Gastrocnemius medialis (tissue), 4 donors: ENCODE data around the gene ARHGAP22. TPM values are rescaled to one million over a fixed set of nuclear protein-coding genes. Genes with fewer than 3 reads are reported as not detected.

Experiments used
- ATAC-seq, 2 donors: fragments of 150-250 bp; one replicate each; pipeline ENCODE4 v1.9.1; 2016
- DNase-seq, 2 donors: peaks; one replicate each; pipeline ENCODE4 v3.0.0-alpha.2; 2019
- H3K27ac ChIP-seq, 4 donors: fragments of 200-600 bp; sonication (generic); 1 replicate in 1 of 4; 2 replicates in 3 of 4; pipeline ENCODE4 v1.5.1; 2016 to 2018; ENCODE audit warnings: mild to moderate bottlenecking in 2 of 4, moderate library complexity in 1 of 4
- H3K27me3 ChIP-seq, 3 donors: fragments of 200-600 bp; sonication (generic) in 2 of 3; 1 replicate in 1 of 3; 2 replicates in 2 of 3; pipeline versions ENCODE4 v1.5.1 to v1.6.0; 2016 to 2019; ENCODE audit warnings: mild to moderate bottlenecking in 1 of 3, moderate library complexity in 1 of 3
- H3K36me3 ChIP-seq, 2 donors: fragments of 200-600 bp; sonication (generic) in 1 of 2; one replicate each; pipeline ENCODE4 v1.5.1; 2017 to 2018
- H3K4me1 ChIP-seq, 2 donors: fragments of 200-600 bp; sonication (generic) in 1 of 2; one replicate each; pipeline ENCODE4 v1.5.1; 2016 to 2017; ENCODE audit warnings: mild to moderate bottlenecking in 2 of 2
- H3K4me3 ChIP-seq, 4 donors: fragments of 200-600 bp; sonication (generic) in 3 of 4; 1 replicate in 1 of 4; 2 replicates in 3 of 4; pipeline ENCODE4 v1.5.1; 2016 to 2019; ENCODE audit warnings: mild to moderate bottlenecking in 2 of 4
- H3K9me3 ChIP-seq, 3 donors: fragments of 200-600 bp; sonication (generic) in 2 of 3; 1 replicate in 1 of 3; 2 replicates in 2 of 3; pipeline ENCODE4 v1.5.1; 2016 to 2019
- POLR2A ChIP-seq, 2 donors: fragments of 450-650 bp; IDR thresholded peaks; one replicate each; pipeline ENCODE4 v1.6.1; 2017; ENCODE audit warnings: antibody characterized with exemption in 2 of 2, mild to moderate bottlenecking in 2 of 2, moderate library complexity in 2 of 2
- in situ Hi-C, 4 donors: fragments of 200-750 bp; cut with MboI; loops; one replicate each; pipeline versions ENCODE4 v1.15.0 to v1.8.0; 2017; ENCODE audit warnings: low sequenced_read_pairs in 4 of 4
- intact Hi-C: fragments of 100-400 bp; cut with DNase I; formaldehyde crosslinking; loops from one replicate; pipeline ENCODE4 v1.15.1; 2023; ENCODE audit warnings: low total_unique reads
- total RNA-seq, 4 donors: library from RNA; depleted of rRNA; stranded (reverse); fragments of >200 nt; gene quantifications; one replicate each; pipeline versions ENCODE4 v1.1.0 to v1.2.3, GENCODE V29; 2016
- TF ChIP-seq, protein P1 (sequence below), 5 experiments: fragments of 450-650 bp in 3 of 5; fragments of 200-600 bp in 2 of 5; sonication (generic) in 2 of 5; IDR thresholded peaks in 4 of 5; conservative IDR thresholded peaks in 1 of 5; 1 replicate in 4 of 5; 2 replicates in 1 of 5; pipeline ENCODE4 v1.5.1; 2016 to 2019; ENCODE audit warnings: antibody characterized with exemption in 5 of 5, mild to moderate bottlenecking in 3 of 5, moderate library complexity in 3 of 5

Gene ARHGAP22
- total RNA-seq, 4 donors from 2014 or later = 0.69 to 0.92 (median 0.72) TPM; not detected in 1

DNA sequence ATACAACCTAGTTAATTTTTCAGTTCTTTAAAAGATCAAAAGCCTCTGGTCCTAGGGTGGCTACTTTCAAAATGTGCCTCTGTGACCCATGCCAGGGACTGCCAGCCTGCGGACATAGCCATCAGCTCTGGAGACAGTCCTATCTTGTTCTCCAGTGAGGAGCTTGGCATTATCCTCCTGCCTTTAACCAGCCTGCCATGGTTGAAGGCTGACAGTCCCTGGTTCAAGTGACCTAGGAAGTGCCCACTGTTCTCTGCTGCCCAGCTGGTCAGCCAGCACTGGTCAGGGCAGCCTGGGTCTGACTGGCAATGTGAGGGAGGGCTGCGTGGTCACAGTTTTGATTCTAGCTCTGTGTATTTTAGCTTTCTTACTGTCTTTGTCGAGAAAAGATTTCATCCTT, 18.1 kb upstream of the ARHGAP22 start:
- no peak for ATAC-seq
- intact Hi-C loops = no loop called here
- TF ChIP-seq, protein P1, sequence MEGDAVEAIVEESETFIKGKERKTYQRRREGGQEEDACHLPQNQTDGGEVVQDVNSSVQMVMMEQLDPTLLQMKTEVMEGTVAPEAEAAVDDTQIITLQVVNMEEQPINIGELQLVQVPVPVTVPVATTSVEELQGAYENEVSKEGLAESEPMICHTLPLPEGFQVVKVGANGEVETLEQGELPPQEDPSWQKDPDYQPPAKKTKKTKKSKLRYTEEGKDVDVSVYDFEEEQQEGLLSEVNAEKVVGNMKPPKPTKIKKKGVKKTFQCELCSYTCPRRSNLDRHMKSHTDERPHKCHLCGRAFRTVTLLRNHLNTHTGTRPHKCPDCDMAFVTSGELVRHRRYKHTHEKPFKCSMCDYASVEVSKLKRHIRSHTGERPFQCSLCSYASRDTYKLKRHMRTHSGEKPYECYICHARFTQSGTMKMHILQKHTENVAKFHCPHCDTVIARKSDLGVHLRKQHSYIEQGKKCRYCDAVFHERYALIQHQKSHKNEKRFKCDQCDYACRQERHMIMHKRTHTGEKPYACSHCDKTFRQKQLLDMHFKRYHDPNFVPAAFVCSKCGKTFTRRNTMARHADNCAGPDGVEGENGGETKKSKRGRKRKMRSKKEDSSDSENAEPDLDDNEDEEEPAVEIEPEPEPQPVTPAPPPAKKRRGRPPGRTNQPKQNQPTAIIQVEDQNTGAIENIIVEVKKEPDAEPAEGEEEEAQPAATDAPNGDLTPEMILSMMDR (IDR thresholded peaks at IDR 0.05 in 4 of 5, conservative IDR thresholded peaks at IDR 0.05 in 1 of 5) = no peak
- no peak for TF ChIP-seq POLR2A (IDR thresholded peaks at IDR 0.05)

DNA sequence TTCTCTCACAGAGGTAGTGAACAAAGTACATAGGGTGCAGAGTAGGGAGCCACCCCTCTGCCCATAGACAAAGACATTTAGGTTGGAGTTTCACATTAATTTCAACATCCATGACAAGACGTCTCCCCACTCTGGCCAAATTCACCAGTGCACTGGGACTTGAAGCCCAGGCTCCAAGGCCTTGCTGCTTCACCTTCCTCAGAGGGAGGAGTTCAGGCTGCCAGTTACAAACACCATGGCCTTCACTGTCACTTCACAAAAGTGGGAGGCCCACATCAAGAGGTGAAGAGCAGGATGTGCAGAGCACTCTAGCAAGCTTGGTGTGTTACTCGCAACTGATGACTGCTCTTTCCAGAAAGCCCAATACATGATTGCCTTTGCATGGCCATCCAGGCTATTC, 15.8 kb upstream of the ARHGAP22 start:
- H3K27ac ChIP-seq = no peak overlapping the region
- DNase-seq = no peak
- no peak overlapping the region for H3K4me3 ChIP-seq
- intact Hi-C loops (no loop called here), in situ Hi-C loops (no loop called here)
- H3K9me3 ChIP-seq = peaks cover 0 to 3% (median 0%) of the 10 kb centered on the region in 3 donors
- ATAC-seq = no peak
- H3K4me1 ChIP-seq = no peaks in the 10 kb centered on the region
- TF ChIP-seq POLR2A (IDR thresholded peaks at IDR 0.05) = no peak
- TF ChIP-seq, protein P1 (IDR thresholded peaks at IDR 0.05 in 4 of 5, conservative IDR thresholded peaks at IDR 0.05 in 1 of 5) = no peak
- no peaks in the 10 kb centered on the region for H3K36me3 ChIP-seq
- peaks cover 0 to 2% (median 0%) of the 10 kb centered on the region in 3 donors for H3K27me3 ChIP-seq

More for the DNA sequence above, 18.1 kb upstream of the ARHGAP22 start:
- Histone ChIP-seq H3K9me3 (peaks cover 0 to 3% (median 0%) of the 10 kb centered on the region in 3 donors), H3K4me3 (no peak overlapping the region), H3K27me3 (no peaks in the 10 kb centered on the region), H3K36me3 (no peaks in the 10 kb centered on the region), H3K4me1 (no peaks in the 10 kb centered on the region), H3K27ac (no peak overlapping the region)
- no peak for DNase-seq
- in situ Hi-C loops = no loop called here

DNA sequence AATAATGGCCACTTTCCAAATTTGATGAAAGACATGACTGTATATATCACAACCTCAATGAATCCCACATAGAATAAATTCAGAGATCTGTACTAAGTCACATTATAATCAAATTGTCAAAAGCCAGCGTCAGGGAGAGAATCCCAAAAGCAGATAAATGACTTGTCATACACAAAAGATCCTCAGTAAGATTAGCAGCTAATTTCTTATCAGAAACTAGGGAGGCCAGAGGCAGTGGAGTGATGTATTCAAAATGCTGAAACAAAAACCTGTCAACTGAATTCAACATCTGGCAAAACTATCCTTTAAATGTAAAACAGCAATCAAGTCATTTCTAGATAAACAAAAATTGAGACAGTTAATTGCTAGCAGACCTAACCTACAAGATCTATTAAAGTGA, 11.6 kb upstream of the ARHGAP22 start:
- H3K4me3 ChIP-seq = no peak overlapping the region
- no peaks in the 10 kb centered on the region for H3K36me3 ChIP-seq
- peaks cover 0 to 2% (median 0%) of the 10 kb centered on the region in 3 donors for H3K27me3 ChIP-seq
- ATAC-seq (no peak), DNase-seq (no peak)
- no peak overlapping the region for H3K27ac ChIP-seq
- intact Hi-C loops (no loop called here), in situ Hi-C loops (no loop called here)
- no peaks in the 10 kb centered on the region for H3K9me3 ChIP-seq
- no peaks in the 10 kb centered on the region for H3K4me1 ChIP-seq
- TF ChIP-seq POLR2A (IDR thresholded peaks at IDR 0.05) = no peak
- TF ChIP-seq, protein P1 (IDR thresholded peaks at IDR 0.05 in 4 of 5, conservative IDR thresholded peaks at IDR 0.05 in 1 of 5) = no peak

DNA sequence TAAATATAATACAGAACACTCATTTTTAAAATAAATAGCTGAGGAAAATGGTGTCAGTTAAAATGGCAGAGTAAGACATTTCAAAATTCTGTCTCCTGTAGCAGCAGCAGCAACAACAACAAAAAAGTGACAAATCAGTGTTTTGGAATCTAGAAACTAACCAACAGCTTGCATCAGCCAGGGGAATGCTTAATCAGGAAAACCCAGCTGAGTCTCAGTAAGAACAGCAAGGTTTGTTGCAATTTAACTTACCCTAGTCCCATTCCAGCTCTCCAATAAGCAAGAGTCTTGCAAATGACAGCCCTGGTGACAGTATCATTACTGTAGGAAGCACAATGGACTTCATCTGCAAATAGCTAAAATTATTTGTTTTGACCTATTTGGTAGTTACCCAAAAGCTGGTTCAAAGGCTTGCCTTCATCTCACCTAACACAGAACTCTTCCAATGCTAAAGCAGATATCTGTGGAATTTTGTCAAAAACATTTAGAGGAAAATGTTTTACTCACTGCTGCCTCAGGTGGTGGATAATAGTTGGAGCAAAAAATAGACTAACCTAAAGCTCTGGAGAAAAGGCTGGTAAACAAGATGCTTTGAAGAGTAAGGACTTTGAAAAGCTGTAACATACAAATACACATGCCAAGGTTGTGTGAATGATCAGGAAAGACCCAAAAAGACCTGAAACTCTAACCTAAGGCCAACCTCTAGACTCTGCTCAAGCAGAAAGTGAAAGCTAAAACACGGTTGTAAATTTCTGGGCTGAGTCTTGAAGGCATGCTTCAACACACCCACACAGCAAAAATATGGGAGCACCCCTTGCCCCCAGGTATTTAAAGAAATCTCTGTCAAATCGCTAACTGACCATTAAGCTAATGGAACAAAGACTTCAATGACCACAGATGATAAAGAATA, 9.9 kb upstream of the ARHGAP22 start:
- no peaks in the 10 kb centered on the region for H3K9me3 ChIP-seq
- no peak for ATAC-seq
- peaks cover 0 to 2% (median 0%) of the 10 kb centered on the region in 3 donors for H3K27me3 ChIP-seq
- H3K27ac ChIP-seq = no peak overlapping the region
- H3K4me3 ChIP-seq = no peak overlapping the region
- in situ Hi-C loops (no loop called here), intact Hi-C loops (no loop called here)
- H3K4me1 ChIP-seq = no peaks in the 10 kb centered on the region
- TF ChIP-seq POLR2A (IDR thresholded peaks at IDR 0.05) = no peak
- TF ChIP-seq, protein P1 (IDR thresholded peaks at IDR 0.05 in 4 of 5, conservative IDR thresholded peaks at IDR 0.05 in 1 of 5) = no peak
- no peak for DNase-seq
- no peaks in the 10 kb centered on the region for H3K36me3 ChIP-seq
